OCI-LY7 (cell line): ENCODE data around the gene PORCN. TPM values are rescaled to one million over a fixed set of nuclear protein-coding genes. Genes with fewer than 3 reads are reported as not detected.

Experiments used
- BruUV-seq: library from RNA; stranded (reverse); fragments of 400-500 nt; replicated peaks from 2 replicates; lab custom pipeline; 2021; lab: Mats Ljungman, UMichigan
- CTCF ChIA-PET: fragments of 300-600 bp; sonication (Branson Sonifier 250); formaldehyde crosslinking; loops from one replicate; lab custom pipeline; 2022; ENCODE audit warnings: antibody characterized with exemption; ENCODE audit not compliant: unreplicated experiment; lab: Charles Lee
- POLR2A ChIA-PET: fragments of 300-600 bp; sonication (Branson Sonifier 250); formaldehyde crosslinking; loops from one replicate; lab custom pipeline; 2022; ENCODE audit warnings: antibody characterized with exemption; lab: Charles Lee
- DNase-seq: peaks from one replicate; pipeline ENCODE4 v3.0.0-alpha.2; 2015; ENCODE audit warnings: low spot score
- H2AFZ ChIP-seq: fragments of 200-600 bp; sonication (generic), shearing (Covaris generic); 2 replicates; pipeline ENCODE4 v1.6.1; 2014; ENCODE audit warnings: mild to moderate bottlenecking, antibody characterized with exemption, low read length, moderate library complexity
- H3K27ac ChIP-seq: fragments of 200-600 bp; sonication (generic); 2 replicates; pipeline ENCODE4 v1.5.1; 2014; ENCODE audit warnings: mixed run types, low read depth, mild to moderate bottlenecking, moderate library complexity, low read length, inconsistent platforms; ENCODE audit not compliant: poor library complexity, severe bottlenecking
- H3K36me3 ChIP-seq: fragments of 200-600 bp; sonication (generic); 2 replicates; pipeline ENCODE4 v1.6.1; 2014; ENCODE audit warnings: mild to moderate bottlenecking, antibody characterized with exemption, low read length, moderate library complexity, mixed read lengths; ENCODE audit not compliant: insufficient read depth
- H3K4me1 ChIP-seq: fragments of 200-600 bp; sonication (generic); 2 replicates; pipeline ENCODE4 v1.5.1; 2014; ENCODE audit warnings: mild to moderate bottlenecking, low read length; ENCODE audit not compliant: insufficient read depth, poor library complexity, severe bottlenecking
- H3K4me2 ChIP-seq: fragments of 200-600 bp; sonication (generic); 2 replicates; pipeline ENCODE4 v1.6.1; 2014; ENCODE audit warnings: mild to moderate bottlenecking, low read length
- H3K4me3 ChIP-seq: fragments of 200-600 bp; sonication (generic); 2 replicates; pipeline ENCODE4 v1.5.1; 2014; ENCODE audit warnings: mild to moderate bottlenecking, low read depth, low read length; ENCODE audit not compliant: poor library complexity, severe bottlenecking
- H3K79me2 ChIP-seq: fragments of 200-600 bp; sonication (generic); 2 replicates; pipeline ENCODE4 v1.6.1; 2016; ENCODE audit warnings: low read depth, mild to moderate bottlenecking, low read length, moderate library complexity, mixed read lengths; ENCODE audit not compliant: insufficient read depth
- H3K9me2 ChIP-seq: fragments of 200-600 bp; sonication (generic); 2 replicates; pipeline ENCODE4 v1.6.1; 2016; ENCODE audit warnings: mild to moderate bottlenecking, low read length, mixed read lengths; ENCODE audit not compliant: insufficient read depth
- H3K9me3 ChIP-seq: fragments of 200-600 bp; sonication (generic); 2 replicates; pipeline ENCODE4 v1.6.1; 2014; ENCODE audit warnings: mild to moderate bottlenecking, mixed run types, low read length, mixed read lengths
- H4K20me1 ChIP-seq: fragments of 200-600 bp; sonication (generic); 2 replicates; pipeline ENCODE4 v1.6.1; 2014; ENCODE audit warnings: mild to moderate bottlenecking, antibody characterized with exemption, low read length, moderate library complexity, mixed read lengths; ENCODE audit not compliant: insufficient read depth
- CTCF ChIP-seq: fragments of 200-600 bp; sonication (generic); conservative IDR thresholded peaks from 2 replicates; pipeline ENCODE4 v1.5.1; 2014; ENCODE audit warnings: mild to moderate bottlenecking, antibody characterized with exemption, low read length, moderate library complexity, mixed read lengths
- EZH2phosphoT487 ChIP-seq: fragments of 200-600 bp; sonication (generic); IDR thresholded peaks from 2 replicates; pipeline ENCODE4 v1.6.1; 2018; ENCODE audit warnings: low read depth, borderline replicate concordance, mild to moderate bottlenecking, mixed run types, antibody characterized with exemption, low read length, moderate library complexity, mixed read lengths
- intact Hi-C: fragments of 100-400 bp; cut with micrococcal nuclease; formaldehyde crosslinking; loops from one replicate; pipeline ENCODE4 v1.10.0; 2022; ENCODE audit not compliant: unreplicated experiment
- total RNA-seq, 2 experiments: library from RNA; depleted of rRNA in 1 of 2; stranded (reverse); fragments of >200 nt in 1 of 2; shearing (Covaris generic) in 1 of 2; gene quantifications; 2 replicates each; pipeline ENCODE4 v1.2.3, GENCODE V29; 2014 to 2022

Gene PORCN
- total RNA-seq, 2 experiments from 2014 or later: 8.4 to 11.3 TPM

DNA sequence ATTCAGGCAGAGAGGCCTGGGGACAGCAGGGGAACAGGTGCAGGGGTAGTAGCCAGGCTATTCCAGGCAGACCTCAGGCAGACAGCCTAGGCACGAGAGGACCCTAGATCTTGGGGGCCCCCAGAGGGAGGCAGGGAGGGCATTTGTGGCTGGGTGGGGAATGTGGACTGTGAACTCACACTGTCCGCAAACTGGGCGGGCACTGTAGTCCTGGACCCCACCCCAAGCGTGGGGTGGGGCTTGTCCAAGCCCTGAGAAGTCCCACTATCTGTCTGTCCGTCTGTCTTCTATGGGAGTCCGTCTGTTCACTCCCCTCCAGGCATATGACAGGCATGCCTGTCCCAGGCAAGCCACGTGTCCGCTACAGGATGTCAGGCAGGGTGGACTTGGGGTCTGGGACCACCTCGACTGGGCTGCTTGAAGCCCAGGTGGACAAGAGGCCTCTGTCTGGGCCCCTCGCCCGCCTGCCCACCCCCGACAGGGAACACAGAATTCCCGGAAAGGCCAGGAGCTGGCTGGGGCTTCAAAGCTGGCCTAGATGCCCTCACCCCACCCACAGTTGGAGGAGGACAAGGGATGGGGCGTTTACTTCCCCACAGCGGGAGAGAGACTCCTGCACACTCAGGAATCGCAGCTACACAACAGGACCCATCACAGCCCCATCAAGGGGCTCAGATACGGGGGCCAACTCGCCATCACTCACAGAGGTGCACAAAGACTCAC, 38.5 kb upstream of the PORCN start, which contains the start of gene SLC38A5:
TSS of gene SLC38A5 (minus strand) at position 151 of the 723 bp plus-strand sequence. CDS start 2,336 bp downstream, outside the sequence.
- Histone ChIP-seq H3K27ac (peak within 1 kb of the TSS; percentile 64), H3K4me2 (peak within 1 kb of the TSS; percentile 88), H3K9me2 (no peaks in the 10 kb centered on the region), H4K20me1 (no peaks in the 10 kb centered on the region), H3K36me3 (peaks cover 20% of the 10 kb centered on the region), H2AFZ (peak within 1 kb of the TSS; percentile 92), H3K79me2 (peaks cover 24% of the 10 kb centered on the region), H3K4me3 (peak within 1 kb of the TSS; percentile 94), H3K4me1 (peaks cover 24% of the 10 kb centered on the region), H3K9me3 (no peaks in the 10 kb centered on the region)
- CTCF ChIA-PET: no interaction called here
- intact Hi-C loops: no loop called here
- no peak for DNase-seq
- no TSS peak for BruUV-seq
- no peak for TF ChIP-seq EZH2phosphoT487
- no peak for TF ChIP-seq CTCF
- POLR2A ChIA-PET: interaction anchor here (0.7 kb wide), 1 partner anchor 101 kb away, joined by 3 read pairs; no protein-coding TSS in a partner anchor

DNA sequence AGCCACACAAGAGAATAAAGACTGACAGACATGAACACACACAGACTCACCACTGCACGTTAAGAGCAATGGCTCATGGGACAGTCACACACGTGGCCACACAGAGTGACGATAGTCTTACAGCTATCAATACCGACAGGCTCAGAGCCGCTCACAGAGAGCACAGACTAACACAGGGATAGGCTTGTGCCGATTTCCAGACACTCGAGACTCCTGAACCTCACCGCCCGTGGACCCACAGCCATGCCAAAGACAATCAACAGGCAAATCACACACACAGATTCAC, 38.0 kb upstream of the PORCN start:
- TF ChIP-seq EZH2phosphoT487 (no peak), CTCF (no peak)
- H3K36me3 ChIP-seq: peaks cover 15% of the 10 kb centered on the region
- CTCF ChIA-PET: no interaction called here
- H3K9me2 ChIP-seq: no peaks in the 10 kb centered on the region
- POLR2A ChIA-PET: no interaction called here
- H3K9me3 ChIP-seq: no peaks in the 10 kb centered on the region
- no peak overlapping the region for H3K4me2 ChIP-seq
- peaks cover 28% of the 10 kb centered on the region for H3K79me2 ChIP-seq
- no peak for DNase-seq
- H3K4me3 ChIP-seq: no peak overlapping the region
- H4K20me1 ChIP-seq: no peaks in the 10 kb centered on the region
- no peak overlapping the region for H2AFZ ChIP-seq
- peaks cover 24% of the 10 kb centered on the region for H3K4me1 ChIP-seq
- no peak overlapping the region for H3K27ac ChIP-seq
- intact Hi-C loops: no loop called here
- no TSS peak for BruUV-seq

DNA sequence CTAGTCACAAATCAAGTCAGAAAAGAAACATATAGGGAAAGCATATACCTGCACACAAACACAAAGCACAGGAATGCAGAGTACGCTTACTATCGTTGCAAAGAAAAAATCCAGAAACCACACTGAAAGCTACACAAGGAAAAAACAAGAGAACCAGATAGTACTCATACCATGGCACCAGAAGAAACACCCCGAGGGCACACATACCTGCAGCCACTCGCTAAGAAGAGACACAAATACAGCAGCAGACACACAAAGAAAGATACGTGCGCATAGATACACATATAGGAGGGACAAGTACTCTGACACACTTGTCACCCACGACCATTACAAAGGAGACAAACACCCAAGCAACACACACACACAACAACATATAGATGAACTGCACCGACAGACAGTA, 37.3 kb upstream of the PORCN start:
- intact Hi-C loops: no loop called here
- Histone ChIP-seq H3K4me3 (no peak overlapping the region), H3K36me3 (peaks cover 8% of the 10 kb centered on the region; the same call in 1 of the 2 replicates), H3K9me3 (no peaks in the 10 kb centered on the region), H3K79me2 (peaks cover 33% of the 10 kb centered on the region), H3K9me2 (no peaks in the 10 kb centered on the region), H3K27ac (no peak overlapping the region), H3K4me2 (no peak overlapping the region), H4K20me1 (no peaks in the 10 kb centered on the region), H2AFZ (no peak overlapping the region), H3K4me1 (peaks cover 24% of the 10 kb centered on the region)
- no peak for DNase-seq
- CTCF ChIA-PET: no interaction called here
- no peak for TF ChIP-seq CTCF
- TF ChIP-seq EZH2phosphoT487: no peak
- BruUV-seq: no TSS peak
- POLR2A ChIA-PET: interaction anchor here (0.7 kb wide), 1 partner anchor 9 kb away, joined by 5 read pairs; no protein-coding TSS in a partner anchor
